IPS-18a (cell line): Measurements from ENCODE around the gene IFI27L1.

Source experiments
- H3K27ac ChIP-seq: one replicate; pipeline ENCODE4 v1.5.1; 2013; ENCODE audit warnings: low read length
- H3K27me3 ChIP-seq: one replicate; pipeline ENCODE4 v1.6.1; 2013; ENCODE audit warnings: mild to moderate bottlenecking, low read length; ENCODE audit not compliant: control insufficient read depth, insufficient read depth
- H3K36me3 ChIP-seq: one replicate; pipeline ENCODE4 v1.6.1; 2013; ENCODE audit warnings: low read depth, low read length; ENCODE audit not compliant: control insufficient read depth
- H3K4me1 ChIP-seq: one replicate; pipeline ENCODE4 v1.6.1; 2013; ENCODE audit warnings: low read depth, low read length; ENCODE audit not compliant: control insufficient read depth
- H3K4me3 ChIP-seq: one replicate; pipeline ENCODE4 v1.5.1; 2013; ENCODE audit warnings: low read length
- H3K9ac ChIP-seq: one replicate; pipeline ENCODE4 v1.6.1; 2013; ENCODE audit warnings: mild to moderate bottlenecking, low read length, moderate library complexity
- H3K9me3 ChIP-seq: one replicate; pipeline ENCODE4 v1.6.1; 2013; ENCODE audit warnings: low read depth, low read length; ENCODE audit not compliant: control insufficient read depth

IFI27L1 gene

DNA sequence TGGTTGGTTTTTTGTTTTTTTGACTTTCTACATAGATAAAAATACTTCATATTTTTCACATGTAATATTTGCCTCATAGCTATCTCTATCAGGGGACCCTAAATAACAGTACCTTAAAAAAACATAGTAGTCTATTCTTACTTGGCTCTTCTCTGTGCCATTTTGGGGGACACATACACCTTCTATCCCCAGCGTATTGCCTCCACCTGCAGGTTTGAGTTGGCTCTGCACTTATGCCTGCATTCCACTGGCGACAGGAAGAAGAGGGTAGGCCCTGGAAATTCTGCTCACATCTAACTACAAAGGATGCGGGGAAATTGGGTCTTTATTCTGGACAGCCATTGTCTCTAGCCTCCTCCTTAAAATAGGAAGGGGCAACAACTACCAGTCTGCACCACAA is 62.1 kb downstream of the IFI27L1 start:
- H3K4me1 ChIP-seq: peaks cover 11% of the 10 kb centered on the region
- no peaks in the 10 kb centered on the region for H3K27me3 ChIP-seq
- no peaks in the 10 kb centered on the region for H3K36me3 ChIP-seq
- no peak overlapping the region for H3K9ac ChIP-seq
- no peaks in the 10 kb centered on the region for H3K9me3 ChIP-seq
- H3K4me3 ChIP-seq: no peak overlapping the region
- no peak overlapping the region for H3K27ac ChIP-seq

DNA sequence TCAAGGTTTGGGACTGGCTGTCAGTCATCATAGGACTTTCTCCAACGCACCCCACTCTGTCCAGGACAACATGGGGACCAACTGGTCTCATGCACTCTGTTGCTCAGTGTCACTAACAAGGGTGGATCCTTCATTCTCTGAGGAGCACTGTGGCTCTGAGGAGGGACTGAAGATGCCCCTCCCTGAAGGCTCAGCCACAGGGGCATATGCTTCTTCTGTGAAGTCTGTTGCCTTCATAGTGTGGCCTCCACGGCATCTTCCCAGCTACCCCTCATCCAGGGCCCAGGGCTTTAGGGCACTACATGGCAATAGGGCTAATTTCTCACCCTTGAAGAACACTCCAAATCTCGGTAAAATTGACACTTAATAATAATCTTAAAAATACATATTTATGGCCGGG is 62.6 kb downstream of the IFI27L1 start:
- Histone ChIP-seq H3K9me3 (no peaks in the 10 kb centered on the region), H3K27ac (no peak overlapping the region), H3K36me3 (no peaks in the 10 kb centered on the region), H3K27me3 (no peaks in the 10 kb centered on the region), H3K4me3 (no peak overlapping the region), H3K9ac (no peak overlapping the region), H3K4me1 (peaks cover 11% of the 10 kb centered on the region)

DNA sequence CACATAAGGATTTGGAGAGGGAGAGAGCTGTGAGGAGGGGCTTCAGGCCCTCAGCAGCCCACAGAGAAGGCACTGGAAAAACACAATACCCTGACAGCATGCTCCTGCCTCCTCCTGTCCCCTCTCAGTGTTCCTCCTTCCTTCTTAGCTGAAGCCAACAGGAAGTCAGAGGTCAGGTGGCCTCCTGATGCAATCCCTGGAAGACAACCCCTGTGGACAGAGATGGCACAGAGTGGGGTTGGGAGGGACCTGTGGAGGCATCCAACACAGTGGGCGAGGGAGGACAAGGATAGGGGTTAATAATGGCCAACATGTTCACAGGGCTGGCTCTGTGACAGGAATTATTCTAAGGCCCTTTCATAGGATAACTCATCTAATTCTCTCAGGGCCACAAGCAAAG is 63.7 kb downstream of the IFI27L1 start:
- Histone ChIP-seq H3K4me1 (peaks cover 4% of the 10 kb centered on the region), H3K27me3 (no peaks in the 10 kb centered on the region), H3K27ac (peak overlapping the region; percentile 85), H3K4me3 (peak overlapping the region; percentile 9), H3K9me3 (no peaks in the 10 kb centered on the region), H3K9ac (peak overlapping the region; percentile 45), H3K36me3 (no peaks in the 10 kb centered on the region)

DNA sequence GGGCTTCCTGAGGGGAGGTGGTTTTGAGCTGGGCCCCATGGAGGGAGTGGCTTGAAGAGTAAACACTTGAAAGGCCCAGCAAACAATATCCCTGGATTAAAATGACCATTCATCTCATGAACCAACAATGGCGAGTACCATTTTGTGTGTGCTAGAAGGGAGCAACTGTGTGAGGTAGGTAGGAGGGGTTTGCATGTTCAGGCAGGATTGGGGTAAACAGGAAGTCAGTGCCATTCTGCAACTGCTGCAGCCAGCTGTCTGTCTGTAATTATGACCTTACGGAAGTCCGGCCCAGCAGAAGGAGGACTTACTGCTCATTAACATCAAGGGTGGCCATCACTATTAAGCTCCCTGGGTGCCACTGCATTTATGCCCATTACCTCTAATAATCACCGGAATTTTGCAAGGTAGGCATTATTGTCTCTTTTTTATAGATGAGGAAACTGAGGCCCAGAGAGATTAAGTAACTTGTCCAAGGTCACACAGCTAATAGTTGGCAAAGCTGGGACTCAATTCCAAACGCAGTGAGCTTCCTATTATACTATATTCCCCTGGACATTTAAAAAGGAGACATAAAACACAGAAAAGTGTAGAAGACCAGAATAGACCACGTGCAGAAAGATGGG is 64.9 kb downstream of the IFI27L1 start:
- H3K27me3 ChIP-seq: no peaks in the 10 kb centered on the region
- H3K4me3 ChIP-seq: no peak overlapping the region
- peaks cover 4% of the 10 kb centered on the region for H3K4me1 ChIP-seq
- H3K36me3 ChIP-seq: no peaks in the 10 kb centered on the region
- H3K9me3 ChIP-seq: no peaks in the 10 kb centered on the region
- H3K27ac ChIP-seq: no peak overlapping the region
- H3K9ac ChIP-seq: no peak overlapping the region
